ENCODE data around the gene AP3D1. TPM values are rescaled to one million over a fixed set of nuclear protein-coding genes. Genes with fewer than 3 reads are reported as not detected.

AP3D1 gene
- total RNA-seq, 1 experiment from 2014 or later: 103 TPM

GRCh38 chr19:2081873-2082810, 69.2 kb downstream of the AP3D1 start:
- no TSS peak for BruUV-seq (replicated peaks)
- intact Hi-C loops (cut with micrococcal nuclease): no loop called here
- TF ChIP-seq EZH2 (IDR thresholded peaks at IDR 0.05; ENCODE audit: low read length, unreplicated experiment) (no peak), EZH2phosphoT487 (IDR thresholded peaks at IDR 0.05; ENCODE audit: borderline replicate concordance, low read length) (no peak)
- TF ChIP-seq, protein P1, sequence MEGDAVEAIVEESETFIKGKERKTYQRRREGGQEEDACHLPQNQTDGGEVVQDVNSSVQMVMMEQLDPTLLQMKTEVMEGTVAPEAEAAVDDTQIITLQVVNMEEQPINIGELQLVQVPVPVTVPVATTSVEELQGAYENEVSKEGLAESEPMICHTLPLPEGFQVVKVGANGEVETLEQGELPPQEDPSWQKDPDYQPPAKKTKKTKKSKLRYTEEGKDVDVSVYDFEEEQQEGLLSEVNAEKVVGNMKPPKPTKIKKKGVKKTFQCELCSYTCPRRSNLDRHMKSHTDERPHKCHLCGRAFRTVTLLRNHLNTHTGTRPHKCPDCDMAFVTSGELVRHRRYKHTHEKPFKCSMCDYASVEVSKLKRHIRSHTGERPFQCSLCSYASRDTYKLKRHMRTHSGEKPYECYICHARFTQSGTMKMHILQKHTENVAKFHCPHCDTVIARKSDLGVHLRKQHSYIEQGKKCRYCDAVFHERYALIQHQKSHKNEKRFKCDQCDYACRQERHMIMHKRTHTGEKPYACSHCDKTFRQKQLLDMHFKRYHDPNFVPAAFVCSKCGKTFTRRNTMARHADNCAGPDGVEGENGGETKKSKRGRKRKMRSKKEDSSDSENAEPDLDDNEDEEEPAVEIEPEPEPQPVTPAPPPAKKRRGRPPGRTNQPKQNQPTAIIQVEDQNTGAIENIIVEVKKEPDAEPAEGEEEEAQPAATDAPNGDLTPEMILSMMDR (conservative IDR thresholded peaks at IDR 0.05; ENCODE audit: low read depth, low read length): no peak
- Histone ChIP-seq H3K9me2 (replicated peaks; ENCODE audit: low read length) (no peaks in the 10 kb centered on the region), H2AFZ (ENCODE audit: low read length) (no peak overlapping the region), H3K9ac (ENCODE audit: low read length) (no peak overlapping the region), H3K27me3 (ENCODE audit: low read length) (no peaks in the 10 kb centered on the region), H3K79me2 (ENCODE audit: low read length) (no peaks in the 10 kb centered on the region), H3K9me3 (ENCODE audit: low read length) (no peaks in the 10 kb centered on the region), H4K20me1 (ENCODE audit: low read length) (no peaks in the 10 kb centered on the region), H3K4me2 (ENCODE audit: low read length) (no peak overlapping the region), H3K4me1 (ENCODE audit: insufficient read depth, low read length) (peaks cover 4% of the 10 kb centered on the region; the same call in 1 of the 2 replicates), H3F3A (ENCODE audit: low read length, unreplicated experiment) (no peaks in the 10 kb centered on the region), H3K4me3 (ENCODE audit: low read length) (no peak overlapping the region), H3K27ac (ENCODE audit: low read length) (no peak overlapping the region), H3K36me3 (ENCODE audit: low read depth, low read length) (no peaks in the 10 kb centered on the region)
- ChIA-PET CTCF (no interaction called here), POLR2A (ENCODE audit: unreplicated experiment) (no interaction called here)
- DNase-seq: no peak
- no peak for ATAC-seq

DNA sequence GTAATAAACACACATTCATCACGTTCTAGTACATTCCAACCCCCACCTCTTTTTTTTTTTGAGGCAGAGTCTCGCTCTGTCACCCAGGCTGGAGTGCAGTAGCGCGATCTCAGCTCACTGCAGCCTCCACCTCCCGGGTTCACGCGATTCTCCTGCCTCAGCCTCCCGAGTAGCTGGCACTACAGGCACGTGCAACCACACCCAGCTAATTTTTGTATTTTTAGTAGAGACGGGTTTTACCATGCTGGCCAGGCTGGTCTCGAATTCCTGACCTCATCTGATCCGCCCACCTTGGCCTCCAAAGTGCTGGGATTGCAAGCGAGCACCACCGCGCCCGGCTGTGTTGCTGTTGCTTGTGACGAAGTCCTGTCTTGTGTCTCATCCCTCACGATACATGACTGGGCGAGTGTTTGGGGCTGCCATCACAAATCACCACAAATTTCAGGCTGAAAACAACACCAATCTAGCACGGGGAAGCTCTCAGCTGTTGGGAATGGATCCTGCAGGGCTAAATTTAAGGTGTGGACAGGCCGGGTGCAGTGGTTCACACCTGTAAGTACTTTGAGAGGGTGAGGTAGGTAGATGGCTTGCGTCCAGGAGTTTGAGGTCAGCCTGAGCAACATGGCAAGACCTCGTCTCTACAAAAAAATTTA, 70.9 kb downstream of the AP3D1 start:
- Histone ChIP-seq H3K4me1 (ENCODE audit: insufficient read depth, low read length) (peaks cover 4% of the 10 kb centered on the region; the same call in 1 of the 2 replicates), H3K36me3 (ENCODE audit: low read depth, low read length) (no peaks in the 10 kb centered on the region), H3K79me2 (ENCODE audit: low read length) (no peaks in the 10 kb centered on the region), H3K27me3 (ENCODE audit: low read length) (no peaks in the 10 kb centered on the region), H4K20me1 (ENCODE audit: low read length) (no peaks in the 10 kb centered on the region), H3F3A (ENCODE audit: low read length, unreplicated experiment) (no peaks in the 10 kb centered on the region), H2AFZ (ENCODE audit: low read length) (no peak overlapping the region), H3K9me2 (replicated peaks; ENCODE audit: low read length) (no peaks in the 10 kb centered on the region), H3K4me3 (ENCODE audit: low read length) (no peak overlapping the region), H3K9me3 (ENCODE audit: low read length) (no peaks in the 10 kb centered on the region), H3K9ac (ENCODE audit: low read length) (no peak overlapping the region), H3K4me2 (ENCODE audit: low read length) (no peak overlapping the region), H3K27ac (ENCODE audit: low read length) (no peak overlapping the region)
- TF ChIP-seq EZH2phosphoT487 (IDR thresholded peaks at IDR 0.05; ENCODE audit: borderline replicate concordance, low read length) (no peak), EZH2 (IDR thresholded peaks at IDR 0.05; ENCODE audit: low read length, unreplicated experiment) (no peak)
- TF ChIP-seq, protein P1 (conservative IDR thresholded peaks at IDR 0.05; ENCODE audit: low read depth, low read length): no peak
- no peak for DNase-seq
- ChIA-PET POLR2A (ENCODE audit: unreplicated experiment) (no interaction called here), CTCF (no interaction called here)
- intact Hi-C loops (cut with micrococcal nuclease): no loop called here
- BruUV-seq (replicated peaks): no TSS peak
- ATAC-seq: no peak

Data from PC-3 (cell line).